Measurements from ENCODE around the gene MAMDC2.
A peak's percentile ranks its signal among the peaks of the same experiment; 100 is the strongest.
"Not testable (repeated sequence)": the region's sequence is repeated elsewhere in the genome, so short reads cannot be mapped to it uniquely, and the experiment has no call there.

Gene MAMDC2

GRCh38 chr9:70228118-70228517 is 184.5 kb downstream of the MAMDC2 start:
- TF ChIP-seq CTCF (IDR thresholded peaks at IDR 0.05; ENCODE audit: unreplicated experiment in 3 of 3): no peak
- Mint-ChIP-seq H3K27me3 (ENCODE audit: low read depth) (no peaks in the 10 kb centered on the region), H3K27ac (peak overlapping the region in 2 of 3 experiments; percentile 57 to 58), H3K4me3 (no peak overlapping the region), H3K36me3 (ENCODE audit: low read depth) (peaks cover 3% of the 10 kb centered on the region), H3K4me1 (peaks cover 27% of the 10 kb centered on the region), H3K9me3 (peaks cover 5% of the 10 kb centered on the region)

- Mint-ChIP-seq H3K4me3 (no peak overlapping the region), H3K27ac (peak overlapping the region; percentile 17 to 58 (median 57)), H3K4me1 (peaks cover 27% of the 10 kb centered on the region), H3K9me3 (peaks cover 9% of the 10 kb centered on the region), H3K27me3 (ENCODE audit: low read depth) (no peaks in the 10 kb centered on the region), H3K36me3 (ENCODE audit: low read depth) (peaks cover 5% of the 10 kb centered on the region)
- TF ChIP-seq CTCF (IDR thresholded peaks at IDR 0.05; ENCODE audit: unreplicated experiment in 3 of 3): no peak
Observed at GRCh38 chr9:70228611-70229010, 185.0 kb downstream of the MAMDC2 start.

DNA sequence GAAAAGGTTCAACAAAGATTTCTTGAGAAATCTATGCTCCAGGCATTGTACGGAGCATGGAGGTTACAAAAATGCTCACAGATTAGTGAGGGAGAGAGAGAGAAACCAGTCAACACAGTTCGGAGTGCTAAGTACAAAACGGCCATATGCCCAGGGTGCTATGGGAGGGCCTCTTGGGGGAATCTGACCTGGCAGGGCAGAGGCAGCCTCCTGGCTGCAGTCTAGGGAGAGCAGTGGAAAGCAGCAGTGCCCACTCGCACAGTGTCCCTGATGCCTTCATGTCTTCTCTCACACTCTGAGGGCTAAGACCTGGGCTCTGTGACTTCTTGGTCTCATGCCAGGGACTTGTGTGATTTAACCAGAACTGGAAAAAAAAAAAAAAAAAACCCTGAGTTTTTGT is 185.4 kb downstream of the MAMDC2 start:
- H3K27ac Mint-ChIP-seq: peak overlapping the region; percentile 15 to 58 (median 17)
- H3K9me3 Mint-ChIP-seq: peaks cover 13% of the 10 kb centered on the region
- no peak for TF ChIP-seq CTCF (IDR thresholded peaks at IDR 0.05; ENCODE audit: unreplicated experiment in 3 of 3)
- no peaks in the 10 kb centered on the region for H3K27me3 Mint-ChIP-seq (ENCODE audit: low read depth)
- peaks cover 27% of the 10 kb centered on the region for H3K4me1 Mint-ChIP-seq
- H3K4me3 Mint-ChIP-seq: no peak overlapping the region
- H3K36me3 Mint-ChIP-seq (ENCODE audit: low read depth): peaks cover 9% of the 10 kb centered on the region

- Mint-ChIP-seq H3K27ac (peak overlapping the region in 2 of 3 experiments; percentile 4 to 58), H3K36me3 (ENCODE audit: low read depth) (peaks cover 9% of the 10 kb centered on the region), H3K4me3 (no peak overlapping the region), H3K27me3 (ENCODE audit: low read depth) (no peaks in the 10 kb centered on the region), H3K4me1 (peaks cover 27% of the 10 kb centered on the region), H3K9me3 (peaks cover 13% of the 10 kb centered on the region)
- peak in 1 of 3 experiments; percentile 35 for TF ChIP-seq CTCF (IDR thresholded peaks at IDR 0.05; ENCODE audit: unreplicated experiment in 3 of 3)
Observed at GRCh38 chr9:70229579-70229978, 185.9 kb downstream of the MAMDC2 start.

DNA sequence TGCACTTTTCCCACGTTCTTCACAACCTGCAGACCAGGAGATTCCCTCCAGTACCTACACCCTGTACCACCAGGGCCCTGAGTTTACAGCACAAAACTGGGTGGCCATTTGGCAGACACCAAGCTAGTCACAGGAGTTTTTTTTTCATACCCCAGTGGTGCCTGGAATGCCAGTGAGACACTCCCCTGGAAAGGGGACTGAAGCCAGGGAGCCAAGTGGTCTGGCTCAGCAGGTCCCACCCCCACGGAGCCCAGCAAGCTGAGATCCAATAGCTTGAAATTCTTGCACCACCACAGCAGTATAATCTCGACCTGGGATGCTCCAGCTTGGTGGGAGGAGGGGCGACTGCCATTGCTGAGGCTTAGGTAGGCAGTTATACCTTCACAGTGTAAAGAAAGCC is 188.8 kb downstream of the MAMDC2 start:
- Mint-ChIP-seq H3K4me1 (peaks cover 27% of the 10 kb centered on the region), H3K27me3 (ENCODE audit: low read depth) (no peaks in the 10 kb centered on the region), H3K36me3 (ENCODE audit: low read depth) (peaks cover 20% of the 10 kb centered on the region), H3K9me3 (peaks cover 31% of the 10 kb centered on the region), H3K27ac (no peak overlapping the region), H3K4me3 (no peak overlapping the region)
- no peak for TF ChIP-seq CTCF (IDR thresholded peaks at IDR 0.05; ENCODE audit: unreplicated experiment in 3 of 3)

GRCh38 chr9:70234208-70234607 is 190.6 kb downstream of the MAMDC2 start:
- H3K4me1 Mint-ChIP-seq: peaks cover 15% of the 10 kb centered on the region
- H3K9me3 Mint-ChIP-seq: peaks cover 43% of the 10 kb centered on the region
- not testable (repeated sequence) for H3K27me3 Mint-ChIP-seq (ENCODE audit: low read depth); H3K27ac Mint-ChIP-seq; H3K4me3 Mint-ChIP-seq
- peaks cover 20% of the 10 kb centered on the region for H3K36me3 Mint-ChIP-seq (ENCODE audit: low read depth)

DNA sequence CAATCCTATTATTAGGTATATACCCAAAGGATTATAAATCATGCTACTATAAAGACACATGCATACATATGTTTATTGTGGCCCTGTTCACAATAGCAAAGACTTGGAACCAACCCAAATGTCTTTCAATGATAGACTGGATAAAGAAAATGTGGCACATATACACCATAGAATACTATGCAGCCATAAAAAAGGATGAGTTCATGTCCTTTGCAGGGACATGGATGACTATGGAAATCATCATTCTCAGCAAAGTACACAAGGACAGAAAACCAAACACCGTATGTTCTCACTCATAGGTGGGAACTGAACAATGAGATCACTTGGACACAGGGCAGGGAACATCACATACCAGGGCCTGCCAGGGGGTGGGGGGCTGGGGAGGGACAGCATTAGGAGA is 202.3 kb downstream of the MAMDC2 start:
- not testable (repeated sequence) for H3K4me1 Mint-ChIP-seq; H3K4me3 Mint-ChIP-seq; H3K27me3 Mint-ChIP-seq (ENCODE audit: low read depth); H3K36me3 Mint-ChIP-seq (ENCODE audit: low read depth); H3K27ac Mint-ChIP-seq
- H3K9me3 Mint-ChIP-seq: peaks cover 28% of the 10 kb centered on the region

Measured in nephron (organoid).